Measurements from ENCODE around the gene FEV.

Gene FEV

GRCh38 chr2:219022041-219022440 is 37.1 kb upstream of the FEV start:
- H3K36me3 ChIP-seq (replicated peaks; ENCODE audit: insufficient read depth, low read length): no peaks in the 10 kb centered on the region
- H3K27me3 ChIP-seq (replicated peaks; ENCODE audit: insufficient read depth, low read length): peaks cover 91% of the 10 kb centered on the region
- H3K9me3 ChIP-seq (replicated peaks; ENCODE audit: insufficient read depth, low read length): no peaks in the 10 kb centered on the region
- no peak overlapping the region for H3K27ac ChIP-seq (ENCODE audit: low read length)
- H3K9ac ChIP-seq (ENCODE audit: low read length): no peak overlapping the region
- H3F3A ChIP-seq (ENCODE audit: insufficient read depth, low read length): no peaks in the 10 kb centered on the region
- H2AFZ ChIP-seq (ENCODE audit: low read length): no peak overlapping the region
- H4K20me1 ChIP-seq (ENCODE audit: insufficient read depth, low read length): no peaks in the 10 kb centered on the region
- H3K4me1 ChIP-seq (ENCODE audit: low read length): no peaks in the 10 kb centered on the region
- H3K79me2 ChIP-seq (ENCODE audit: low read length): no peaks in the 10 kb centered on the region
- no peak overlapping the region for H3K4me3 ChIP-seq (ENCODE audit: low read length)
- no peak for DNase-seq
- no peaks in the 10 kb centered on the region for H3K9me2 ChIP-seq (replicated peaks; ENCODE audit: insufficient read depth, low read length)
- H3K4me2 ChIP-seq (ENCODE audit: low read depth, low read length): no peak overlapping the region
- no peak for TF ChIP-seq CTCF (IDR thresholded peaks at IDR 0.05; ENCODE audit: low read length)
- TF ChIP-seq EZH2 (optimal IDR thresholded peaks at IDR 0.05; ENCODE audit: low read depth, low read length): no peak
- TF ChIP-seq EZH2phosphoT487 (IDR thresholded peaks at IDR 0.05; ENCODE audit: low read length): no peak

GRCh38 chr2:219021591-219021990 is 36.6 kb upstream of the FEV start:
- Histone ChIP-seq H3K9ac (ENCODE audit: low read length) (no peak overlapping the region), H3K4me1 (ENCODE audit: low read length) (no peaks in the 10 kb centered on the region), H2AFZ (ENCODE audit: low read length) (no peak overlapping the region), H3K27ac (ENCODE audit: low read length) (no peak overlapping the region), H3K9me2 (replicated peaks; ENCODE audit: insufficient read depth, low read length) (no peaks in the 10 kb centered on the region), H3K36me3 (replicated peaks; ENCODE audit: insufficient read depth, low read length) (no peaks in the 10 kb centered on the region), H3K4me3 (ENCODE audit: low read length) (no peak overlapping the region), H4K20me1 (ENCODE audit: insufficient read depth, low read length) (no peaks in the 10 kb centered on the region), H3K9me3 (replicated peaks; ENCODE audit: insufficient read depth, low read length) (no peaks in the 10 kb centered on the region), H3K4me2 (ENCODE audit: low read depth, low read length) (no peak overlapping the region), H3F3A (ENCODE audit: insufficient read depth, low read length) (no peaks in the 10 kb centered on the region), H3K79me2 (ENCODE audit: low read length) (no peaks in the 10 kb centered on the region), H3K27me3 (replicated peaks; ENCODE audit: insufficient read depth, low read length) (peaks cover 91% of the 10 kb centered on the region)
- no peak for DNase-seq
- TF ChIP-seq CTCF (IDR thresholded peaks at IDR 0.05; ENCODE audit: low read length) (no peak), EZH2phosphoT487 (IDR thresholded peaks at IDR 0.05; ENCODE audit: low read length) (no peak)

GRCh38 chr2:219020604-219021365 is 35.8 kb upstream of the FEV start:
- Histone ChIP-seq H2AFZ (ENCODE audit: low read length) (no peak overlapping the region), H3F3A (ENCODE audit: insufficient read depth, low read length) (no peaks in the 10 kb centered on the region), H3K27ac (ENCODE audit: low read length) (no peak overlapping the region), H3K4me3 (ENCODE audit: low read length) (no peak overlapping the region), H3K9me3 (replicated peaks; ENCODE audit: insufficient read depth, low read length) (no peaks in the 10 kb centered on the region), H3K36me3 (replicated peaks; ENCODE audit: insufficient read depth, low read length) (no peaks in the 10 kb centered on the region), H3K4me1 (ENCODE audit: low read length) (no peaks in the 10 kb centered on the region), H3K79me2 (ENCODE audit: low read length) (no peaks in the 10 kb centered on the region), H3K9me2 (replicated peaks; ENCODE audit: insufficient read depth, low read length) (no peaks in the 10 kb centered on the region), H3K9ac (ENCODE audit: low read length) (no peak overlapping the region), H4K20me1 (ENCODE audit: insufficient read depth, low read length) (no peaks in the 10 kb centered on the region), H3K27me3 (replicated peaks; ENCODE audit: insufficient read depth, low read length) (peaks cover 87% of the 10 kb centered on the region), H3K4me2 (ENCODE audit: low read depth, low read length) (no peak overlapping the region)
- TF ChIP-seq EZH2phosphoT487 (IDR thresholded peaks at IDR 0.05; ENCODE audit: low read length) (no peak), EZH2 (optimal IDR thresholded peaks at IDR 0.05; ENCODE audit: low read depth, low read length) (no peak), CTCF (IDR thresholded peaks at IDR 0.05; ENCODE audit: low read length) (no peak)
- DNase-seq: no peak
